IMR-90 (cell line): ENCODE results near the gene PDZRN3. TPM values are rescaled to one million over a fixed set of nuclear protein-coding genes. Genes with fewer than 3 reads are reported as not detected.

Experiments
- ATAC-seq: fragments of 200-7000 bp; cut with Tn5 transposase; 2 replicates; pipeline ENCODE4 v1.9.1; 2020; ENCODE audit warnings: low read depth, mild to moderate bottlenecking, moderate library complexity
- BruUV-seq: library from RNA; stranded (reverse); fragments of 400-500 nt; replicated peaks from 2 replicates; lab custom pipeline; 2021; lab: Mats Ljungman, UMichigan
- CTCF ChIA-PET: fragments of 300-600 bp; formaldehyde crosslinking; extraction: SDS; loops from one replicate; lab custom pipeline; 2021; ENCODE audit warnings: antibody characterized with exemption; lab: Yijun Ruan, JAX
- POLR2A ChIA-PET: fragments of 300-600 bp; sonication (Branson Sonifier 250); formaldehyde crosslinking; loops from one replicate; lab custom pipeline; 2022; ENCODE audit warnings: antibody characterized with exemption; ENCODE audit not compliant: unreplicated experiment; lab: Charles Lee
- DNase-seq: peaks from one replicate; pipeline ENCODE4 v3.0.0; 2013
- H2AFZ ChIP-seq: replicated peaks from 2 replicates; pipeline ENCODE3; 2013; ENCODE audit warnings: low read length, mild to moderate bottlenecking; ENCODE audit not compliant: poor library complexity
- H2AK5ac ChIP-seq: 2 replicates; pipeline ENCODE4 v1.6.1; 2013; ENCODE audit warnings: low read depth, low read length, inconsistent platforms
- H2AK9ac ChIP-seq: replicated peaks from 2 replicates; pipeline ENCODE3; 2013; ENCODE audit warnings: mild to moderate bottlenecking, low read depth, low read length, moderate library complexity; ENCODE audit not compliant: poor library complexity
- H2BK120ac ChIP-seq: 2 replicates; pipeline ENCODE4 v1.6.1; 2013; ENCODE audit warnings: low read depth, low read length, inconsistent platforms
- H2BK15ac ChIP-seq: 3 replicates; pipeline ENCODE4 v1.6.1; 2013; ENCODE audit warnings: low read depth, low read length, inconsistent platforms
- H2BK20ac ChIP-seq: 2 replicates; pipeline ENCODE4 v1.6.1; 2013; ENCODE audit warnings: low read depth, mild to moderate bottlenecking, inconsistent platforms, low read length, moderate library complexity
- H2BK5ac ChIP-seq: 2 replicates; pipeline ENCODE4 v1.6.1; 2013; ENCODE audit warnings: mild to moderate bottlenecking, low read depth, low read length, inconsistent platforms; ENCODE audit not compliant: poor library complexity, severe bottlenecking
- H3K14ac ChIP-seq: replicated peaks from 2 replicates; pipeline ENCODE4 v1.6.1; 2013; ENCODE audit warnings: low read depth, low read length, inconsistent platforms
- H3K18ac ChIP-seq: 2 replicates; pipeline ENCODE4 v1.6.1; 2013; ENCODE audit warnings: low read depth, low read length, control low read depth
- H3K23ac ChIP-seq: 2 replicates; pipeline ENCODE4 v1.6.1; 2013; ENCODE audit warnings: low read depth, low read length, inconsistent platforms
- H3K27ac ChIP-seq: 2 replicates; pipeline ENCODE4 v1.5.1; 2013; ENCODE audit warnings: mild to moderate bottlenecking, control low read depth, low read length; ENCODE audit not compliant: insufficient read depth
- H3K27me3 ChIP-seq: 2 replicates; pipeline ENCODE4 v1.6.1; 2013; ENCODE audit warnings: low read length; ENCODE audit not compliant: control insufficient read depth, insufficient read depth
- H3K36me3 ChIP-seq: 2 replicates; pipeline ENCODE4 v1.6.1; 2013; ENCODE audit warnings: low read length, mixed read lengths; ENCODE audit not compliant: control insufficient read depth, insufficient read depth
- H3K4ac ChIP-seq: 2 replicates; pipeline ENCODE4 v1.6.1; 2013; ENCODE audit warnings: low read depth, low read length, inconsistent platforms
- H3K4me1 ChIP-seq: 2 replicates; pipeline ENCODE4 v1.6.1; 2013; ENCODE audit warnings: low read length, mixed read lengths; ENCODE audit not compliant: control insufficient read depth, insufficient read depth
- H3K4me2 ChIP-seq: 2 replicates; pipeline ENCODE4 v1.6.1; 2013; ENCODE audit warnings: low read depth, mild to moderate bottlenecking, control low read depth, low read length, moderate library complexity
- H3K4me3 ChIP-seq: 2 replicates; pipeline ENCODE4 v1.5.1; 2013; ENCODE audit warnings: low read depth, mild to moderate bottlenecking, control low read depth, low read length, moderate library complexity; ENCODE audit not compliant: insufficient read depth
- H3K56ac ChIP-seq: 2 replicates; pipeline ENCODE4 v1.6.1; 2013; ENCODE audit warnings: low read length, inconsistent platforms; ENCODE audit not compliant: insufficient read depth; ENCODE audit errors: extremely low read depth
- H3K79me1 ChIP-seq, 2 experiments: 2 replicates each; pipeline ENCODE4 v1.6.1; 2013; ENCODE audit warnings: low read length in 2 of 2, inconsistent platforms in 1 of 2, low read depth in 1 of 2
- H3K9ac ChIP-seq: 2 replicates; pipeline ENCODE4 v1.6.1; 2013; ENCODE audit warnings: low read depth, low read length, control low read depth
- H3K9me1 ChIP-seq: 2 replicates; pipeline ENCODE4 v1.6.1; 2013; ENCODE audit warnings: low read length, inconsistent platforms; ENCODE audit not compliant: insufficient read depth
- H3K9me3 ChIP-seq: 2 replicates; pipeline ENCODE4 v1.6.1; 2013; ENCODE audit warnings: low read length; ENCODE audit not compliant: control insufficient read depth, insufficient read depth
- H4K20me1 ChIP-seq: 2 replicates; pipeline ENCODE4 v1.6.1; 2013; ENCODE audit warnings: low read length, inconsistent platforms; ENCODE audit not compliant: insufficient read depth
- H4K5ac ChIP-seq: 2 replicates; pipeline ENCODE4 v1.6.1; 2013; ENCODE audit warnings: mild to moderate bottlenecking, low read depth, low read length, control low read depth
- H4K8ac ChIP-seq, 2 experiments: 2 replicates each; pipeline ENCODE4 v1.6.1; 2013; ENCODE audit warnings: low read depth in 2 of 2, low read length in 2 of 2, control low read depth in 1 of 2, inconsistent platforms in 1 of 2
- H4K91ac ChIP-seq: 2 replicates; pipeline ENCODE4 v1.6.1; 2013; ENCODE audit warnings: low read depth, low read length, inconsistent platforms; ENCODE audit not compliant: insufficient read depth
- FOS ChIP-seq: fragments of 150-350 bp; IDR thresholded peaks from 2 replicates; pipeline ENCODE4 v1.6.1; 2016; ENCODE audit warnings: low read depth, low read length
- MAZ ChIP-seq: IDR thresholded peaks from 2 replicates; pipeline ENCODE4 v1.6.1; 2012; ENCODE audit warnings: low read depth, mild to moderate bottlenecking, low read length, improper control_type of control experiment, moderate library complexity, borderline replicate concordance
- RAD21 ChIP-seq: IDR thresholded peaks from 2 replicates; pipeline ENCODE4 v1.6.1; 2012; ENCODE audit warnings: low read length, improper control_type of control experiment
- RFX5 ChIP-seq: IDR thresholded peaks from 2 replicates; pipeline ENCODE4 v1.8.0; 2012; ENCODE audit warnings: low read depth, mild to moderate bottlenecking, low read length, moderate library complexity
- WGBS, 2 experiments: methylation state at CpG; one replicate each; pipeline versions ENCODE4 v1.1.5 to v1.1.7; 2013; ENCODE audit warnings: missing lambda C conversion rate in 2 of 2; ENCODE audit not compliant: insufficient read length in 1 of 2; ENCODE audit errors: extremely low coverage in 2 of 2; 5-methylcytosine and 5-hydroxymethylcytosine counted together
- dilution Hi-C: fragments of 300-500 bp; cut with HindIII; formaldehyde crosslinking; loops from one replicate; pipeline ENCODE4 v1.14.3; 2018; ENCODE audit warnings: low sequenced_read_pairs; ENCODE audit not compliant: unreplicated experiment
- in situ Hi-C: fragments of 300-500 bp; cut with MboI; formaldehyde crosslinking; loops from 3 replicates; pipeline ENCODE4 v1.14.3; 2019; ENCODE audit warnings: low sequenced_read_pairs, inconsistent platforms, mixed read lengths
- intact Hi-C: fragments of 100-400 bp; cut with micrococcal nuclease; formaldehyde crosslinking; loops from 2 replicates; pipeline ENCODE4 v1.10.0; 2022
- polyA plus RNA-seq, 3 experiments: library from polyadenylated mRNA; depleted of rRNA; stranded (reverse); fragments of >200 nt; gene quantifications; 2 replicates each; pipeline ENCODE4 v1.2.3, GENCODE V29; 2012; ENCODE audit warnings: low replicate concordance in 1 of 3
- total RNA-seq: library from RNA; depleted of rRNA; stranded (reverse); fragments of >200 nt; gene quantifications from 2 replicates; pipeline ENCODE4 v1.2.3, GENCODE V29; 2012

The PDZRN3 gene
- total and polyA plus RNA-seq, 2 of the 4 experiments (the other 2 are of a cell fraction), result 9.4 to 17.0 TPM

GRCh38 chr3:73575519-73575918, 49.2 kb downstream of the PDZRN3 start:
- ChIA-PET CTCF (no interaction called here), POLR2A (no interaction called here)
- Histone ChIP-seq H3K56ac (no peak overlapping the region), H3K79me1 (peaks cover 14 to 19% of the 10 kb centered on the region in 2 experiments), H4K8ac (no peak overlapping the region), H2AK9ac (no peak overlapping the region), H3K18ac (no peak overlapping the region), H3K27me3 (no peaks in the 10 kb centered on the region), H3K9me3 (no peaks in the 10 kb centered on the region), H2BK120ac (no peak overlapping the region), H3K9me1 (peaks cover 6% of the 10 kb centered on the region; the same call in 1 of the 2 replicates), H2AK5ac (no peak overlapping the region), H2BK15ac (no peak overlapping the region), H2BK20ac (no peak overlapping the region), H4K5ac (no peak overlapping the region), H3K4me1 (peaks cover 10% of the 10 kb centered on the region), H3K23ac (no peak overlapping the region), H3K27ac (no peak overlapping the region), H3K4ac (no peak overlapping the region), H3K9ac (no peak overlapping the region), H3K14ac (no peak overlapping the region), H3K4me2 (no peak overlapping the region), H3K36me3 (no peaks in the 10 kb centered on the region), H3K4me3 (no peak overlapping the region), H4K20me1 (peaks cover 4% of the 10 kb centered on the region; the same call in 1 of the 2 replicates), H2BK5ac (no peak overlapping the region), H2AFZ (no peak overlapping the region), H4K91ac (no peak overlapping the region)
- intact Hi-C loops, result no loop called here
- DNase-seq (no peak), ATAC-seq (no peak)
- TF ChIP-seq MAZ, result no peak
- TF ChIP-seq FOS, result no peak
- no peak for TF ChIP-seq RAD21
- TF ChIP-seq RFX5, result no peak
- WGBS, 2 experiments, result no CpG with 5 or more reads among the region's 2 CpGs
- dilution Hi-C loops, result no loop called here
- BruUV-seq, result no TSS peak
- in situ Hi-C loops, result no loop called here
